Activated CD4-positive, alpha-beta T cell treated with anti-CD3 and anti-CD28 coated beads, Interleukin-2, amount 50 U/mL, for 24 hours (primary cell): ENCODE data around the gene PLCB1.

Experiments used
- DNase-seq, 2 donors: peaks; one replicate each; pipeline ENCODE4 v3.0.0-alpha.2; 2020; ENCODE audit warnings: low read depth in 1 of 2, low spot score in 1 of 2

PLCB1 gene

GRCh38 chr20:8210749-8211148 lies 78.7 kb downstream of the PLCB1 start:
- no peak for DNase-seq

- DNase-seq, result no peak
Observed at GRCh38 chr20:8212286-8212685, 80.2 kb downstream of the PLCB1 start.

GRCh38 chr20:8213270-8213669 lies 81.2 kb downstream of the PLCB1 start:
- DNase-seq, result no peak

GRCh38 chr20:8213831-8214587 lies 81.9 kb downstream of the PLCB1 start:
- DNase-seq, result no peak

- no peak for DNase-seq
Observed at GRCh38 chr20:8215361-8215781, 83.3 kb downstream of the PLCB1 start.

- no peak for DNase-seq
Observed at GRCh38 chr20:8216375-8217200, 84.5 kb downstream of the PLCB1 start.

GRCh38 chr20:8218861-8219260 lies 86.8 kb downstream of the PLCB1 start:
- no peak for DNase-seq

- DNase-seq, result no peak
Observed at GRCh38 chr20:8219403-8219802, 87.3 kb downstream of the PLCB1 start.

- no peak for DNase-seq
Observed at GRCh38 chr20:8220716-8221115, 88.7 kb downstream of the PLCB1 start.

GRCh38 chr20:8221887-8222419 lies 89.9 kb downstream of the PLCB1 start:
- no peak for DNase-seq

GRCh38 chr20:8223091-8223870 lies 91.2 kb downstream of the PLCB1 start:
- no peak for DNase-seq

GRCh38 chr20:8225658-8226057 lies 93.6 kb downstream of the PLCB1 start:
- DNase-seq, result no peak

GRCh38 chr20:8226106-8226505 lies 94.0 kb downstream of the PLCB1 start:
- DNase-seq, result no peak

GRCh38 chr20:8227293-8227692 lies 95.2 kb downstream of the PLCB1 start:
- DNase-seq, result no peak

- DNase-seq, result no peak
Observed at GRCh38 chr20:8228315-8228714, 96.2 kb downstream of the PLCB1 start.

- no peak for DNase-seq
Observed at GRCh38 chr20:8229090-8229489, 97.0 kb downstream of the PLCB1 start.

GRCh38 chr20:8231038-8231437 lies 99.0 kb downstream of the PLCB1 start:
- no peak for DNase-seq

GRCh38 chr20:8232332-8232731 lies 100.3 kb downstream of the PLCB1 start:
- DNase-seq, result no peak

- no peak for DNase-seq
Observed at GRCh38 chr20:8234580-8234979, 102.5 kb downstream of the PLCB1 start.

GRCh38 chr20:8242066-8242465 lies 110.0 kb downstream of the PLCB1 start:
- no peak for DNase-seq
